Dedifferentiated amniotic fluid mesenchymal stem cell (primary cell): Measurements from ENCODE around the gene SEC22B.
A peak's percentile ranks its signal among the peaks of the same experiment; 100 is the strongest.
"Not testable (repeated sequence)": the region's sequence is repeated elsewhere in the genome, so short reads cannot be mapped to it uniquely, and the experiment has no call there.

Source experiments
- DNase-seq: peaks from one replicate; pipeline ENCODE4 v3.0.0-alpha.2; 2016; ENCODE audit errors: extremely low spot score

Gene SEC22B

GRCh38 chr1:120176092-120176855 lies at the start of gene SEC22B:
Gene SEC22B, minus strand, starts transcription at chr1:120176520. Its CDS starts 139 bp downstream, at chr1:120176381.
- DNase-seq: peak; percentile 95

DNA sequence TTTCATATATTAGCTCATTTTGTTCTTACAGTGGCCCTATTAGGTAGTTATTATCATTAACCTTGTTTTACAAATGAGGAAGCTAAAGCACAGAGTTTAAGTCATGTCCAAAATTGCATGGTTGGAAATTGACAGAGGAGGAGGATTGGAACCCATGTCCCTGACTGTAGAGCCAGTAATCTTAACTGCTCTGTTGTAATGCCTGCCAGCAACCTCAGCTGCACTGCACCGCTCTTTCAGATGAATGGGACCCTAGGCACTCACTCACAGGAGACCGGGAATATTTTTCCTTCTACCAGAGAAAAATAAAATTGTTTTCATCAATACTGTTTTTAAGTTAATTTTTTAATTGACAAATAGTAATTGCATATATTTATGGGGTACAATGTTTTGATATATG lies 41.6 kb upstream of the SEC22B start:
- not testable (repeated sequence) for DNase-seq

DNA sequence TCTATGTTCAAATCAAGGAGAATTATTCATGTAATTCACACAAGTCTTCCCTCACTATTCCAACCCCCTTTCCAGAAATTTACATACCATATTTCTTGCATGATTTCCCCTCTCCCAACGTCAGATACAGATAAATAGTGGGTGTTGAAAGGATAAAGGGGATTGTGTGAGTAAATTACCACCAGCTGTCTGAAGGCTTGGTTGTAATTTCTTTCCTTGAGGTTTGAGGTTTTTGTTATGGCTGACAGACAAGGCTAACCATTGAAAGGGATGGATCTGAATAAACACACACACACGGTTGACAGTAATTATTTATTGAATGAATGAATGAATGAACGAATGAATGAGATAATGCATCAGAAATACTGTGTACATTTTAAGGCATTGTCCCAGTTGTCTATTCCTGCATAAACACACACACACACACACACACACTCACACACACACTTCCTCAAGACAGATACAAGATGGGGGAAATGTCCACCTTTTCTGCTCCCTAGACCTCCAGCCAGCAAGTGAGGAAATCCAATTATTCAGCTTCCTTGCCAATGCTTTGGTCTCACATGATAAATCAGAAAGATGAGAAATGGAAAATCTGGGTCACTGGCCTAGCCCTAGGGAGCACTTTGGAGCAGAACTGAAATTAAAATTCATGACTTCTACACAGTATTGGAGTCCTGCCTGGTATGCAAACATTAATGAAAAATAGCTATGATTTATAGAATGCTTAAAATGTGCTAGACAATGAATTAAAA lies 41.0 kb upstream of the SEC22B start:
- DNase-seq: not testable (repeated sequence)

DNA sequence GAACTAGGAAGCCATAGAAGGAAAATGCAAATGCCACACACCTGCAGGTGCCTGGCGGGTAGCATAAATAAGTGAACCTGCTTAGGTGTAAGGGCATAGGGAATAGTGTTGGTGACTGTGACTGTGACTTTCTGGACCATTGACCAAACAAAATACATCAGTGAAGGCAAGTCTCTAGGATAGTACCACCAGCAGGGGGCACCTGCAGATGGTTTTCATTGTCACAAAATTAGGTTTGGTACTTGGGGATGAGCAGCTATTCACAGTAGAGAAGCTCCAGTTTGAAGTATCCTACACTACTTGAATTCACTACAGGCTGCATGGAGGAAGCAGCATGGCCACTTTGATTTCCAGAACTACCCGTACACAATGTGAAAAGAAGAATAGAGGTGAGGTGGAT lies 37.3 kb upstream of the SEC22B start:
- not testable (repeated sequence) for DNase-seq

- DNase-seq: not testable (repeated sequence)
These were observed 34.4 kb upstream of the SEC22B start for GRCh38 chr1:120210754-120211153.

DNA sequence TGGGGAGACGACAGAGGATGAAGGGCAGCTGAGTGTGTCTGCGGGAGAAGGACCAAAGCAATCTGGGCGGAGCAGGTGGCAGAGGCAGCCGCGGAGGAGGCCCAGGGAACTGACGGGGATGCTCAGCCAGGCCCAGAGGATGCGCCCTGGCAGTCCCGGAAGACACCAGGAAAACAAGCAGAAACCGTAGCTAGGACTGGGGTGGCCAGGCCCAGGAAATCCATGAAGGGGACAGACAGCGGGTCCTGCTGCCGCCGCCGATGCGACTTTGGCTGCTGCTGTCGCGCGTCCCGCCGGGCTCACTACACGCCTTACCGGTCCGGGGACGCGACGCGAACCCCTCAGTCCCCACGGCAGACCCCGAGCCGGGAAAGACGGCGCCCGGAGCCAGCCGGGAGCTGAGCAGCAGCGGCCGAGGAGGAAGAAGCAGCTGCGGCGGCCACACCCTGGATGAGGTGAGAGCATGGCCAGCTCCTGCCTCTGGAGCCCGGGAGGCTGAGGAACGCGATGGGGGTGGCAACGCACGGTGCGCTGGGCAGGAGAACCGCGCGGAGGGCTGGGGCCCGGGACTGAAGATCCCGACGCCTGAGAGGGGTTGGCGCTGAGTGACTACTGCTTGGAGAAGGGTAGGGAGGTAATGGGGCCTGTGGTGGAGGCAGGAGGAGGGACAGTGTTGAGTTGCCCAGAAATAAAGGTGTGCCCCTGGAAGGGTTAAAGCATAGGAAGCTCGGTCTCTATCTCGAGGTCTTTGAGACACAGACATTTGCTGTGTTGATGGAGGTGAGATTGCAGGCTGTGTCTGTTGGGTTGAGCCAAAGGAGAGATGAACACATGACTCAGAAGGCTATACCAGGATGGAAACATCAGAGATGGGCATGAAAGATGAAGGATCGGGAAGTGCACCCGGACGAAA lies 20.8 kb upstream of the SEC22B start:
- DNase-seq: not testable (repeated sequence)

DNA sequence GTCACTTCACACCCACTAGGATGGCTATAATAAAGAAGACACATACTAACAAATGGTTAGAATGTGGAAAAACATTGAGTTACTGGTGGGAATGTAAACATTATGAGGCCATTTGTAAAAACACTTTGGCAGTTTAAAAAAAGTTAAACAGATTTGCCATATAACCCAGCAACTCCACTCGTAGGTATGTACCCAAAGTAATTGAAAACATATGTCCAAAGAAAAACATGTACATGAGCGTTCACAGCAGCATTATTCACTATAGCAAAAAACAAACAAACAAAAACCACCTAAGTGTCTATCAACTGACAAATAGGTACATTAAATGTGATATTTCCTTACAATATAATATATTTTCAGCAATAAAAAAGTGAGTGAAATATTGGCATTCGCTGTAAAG lies 12.3 kb upstream of the SEC22B start:
- not testable (repeated sequence) for DNase-seq

GRCh38 chr1:120182176-120182707 lies 5.9 kb upstream of the SEC22B start:
- not testable (repeated sequence) for DNase-seq

DNA sequence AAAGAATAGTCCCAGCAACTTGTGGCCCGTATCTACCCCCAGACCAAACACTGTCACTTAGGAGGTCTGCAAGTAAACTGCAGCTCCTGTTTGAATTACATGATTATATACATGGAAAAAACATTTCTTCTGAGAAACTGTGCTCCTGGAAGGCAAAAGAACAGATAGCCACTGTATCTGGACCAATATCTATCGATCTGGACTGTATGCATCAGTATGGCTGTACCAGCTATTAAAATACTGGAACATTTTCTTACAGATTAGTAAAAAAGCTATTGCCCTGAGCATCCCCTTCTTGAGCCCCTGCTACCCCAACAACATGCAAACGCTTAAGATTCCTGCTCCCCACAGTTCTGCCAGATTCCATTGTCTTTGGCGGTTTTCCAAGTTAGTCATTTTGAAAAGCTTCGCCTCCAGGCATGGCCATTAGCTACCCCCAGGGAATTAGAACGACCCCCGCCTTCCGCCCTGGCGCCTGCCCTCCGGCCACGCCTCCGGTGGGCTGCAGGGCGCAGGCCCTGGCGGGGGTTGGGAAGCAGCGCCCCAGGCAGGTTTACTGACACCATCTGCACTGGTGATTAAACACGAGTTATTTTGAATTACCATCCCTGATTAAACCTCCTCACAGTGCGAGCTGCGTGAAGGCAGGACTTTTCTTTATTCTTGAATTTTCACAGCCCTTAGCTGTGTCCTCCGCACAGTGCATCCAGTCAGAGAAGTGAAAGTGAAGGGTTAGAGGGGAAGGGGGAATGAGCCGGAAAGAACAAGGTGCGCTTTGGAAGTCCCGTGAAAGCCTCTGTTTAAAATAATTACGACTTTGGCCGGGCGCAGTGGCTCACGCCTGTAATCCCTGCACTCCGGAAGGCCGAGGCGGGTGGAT lies 3.7 kb upstream of the SEC22B start:
- peak; percentile 69 for DNase-seq

- peak; percentile 76 for DNase-seq
These were observed 2.8 kb upstream of the SEC22B start for GRCh38 chr1:120178799-120179756.

GRCh38 chr1:120178058-120178457 lies 1.7 kb upstream of the SEC22B start:
- DNase-seq: not testable (repeated sequence)

GRCh38 chr1:120175688-120176087 lies 632 bp downstream of the SEC22B start:
- not testable (repeated sequence) for DNase-seq

GRCh38 chr1:120164761-120165160 lies 11.6 kb downstream of the SEC22B start:
- not testable (repeated sequence) for DNase-seq

DNA sequence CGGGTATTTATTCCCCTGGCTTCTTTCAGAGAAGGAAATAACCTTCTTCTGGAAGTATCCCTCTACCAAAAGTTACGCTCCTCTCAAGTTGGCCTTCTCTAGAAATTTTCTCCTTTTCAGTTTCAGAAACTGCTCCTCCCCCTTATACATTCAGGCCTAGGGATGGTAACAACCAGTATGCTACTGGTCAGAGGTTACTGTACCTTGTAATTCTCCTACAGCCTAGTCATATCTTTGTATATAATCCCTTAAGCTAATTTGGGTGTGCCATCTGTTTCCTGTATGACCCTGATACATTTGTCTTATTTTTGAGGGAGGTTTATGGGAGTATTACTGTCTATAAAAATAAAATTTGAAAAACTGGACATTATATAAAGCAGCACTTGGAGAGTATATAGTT lies 14.3 kb downstream of the SEC22B start:
- not testable (repeated sequence) for DNase-seq

DNA sequence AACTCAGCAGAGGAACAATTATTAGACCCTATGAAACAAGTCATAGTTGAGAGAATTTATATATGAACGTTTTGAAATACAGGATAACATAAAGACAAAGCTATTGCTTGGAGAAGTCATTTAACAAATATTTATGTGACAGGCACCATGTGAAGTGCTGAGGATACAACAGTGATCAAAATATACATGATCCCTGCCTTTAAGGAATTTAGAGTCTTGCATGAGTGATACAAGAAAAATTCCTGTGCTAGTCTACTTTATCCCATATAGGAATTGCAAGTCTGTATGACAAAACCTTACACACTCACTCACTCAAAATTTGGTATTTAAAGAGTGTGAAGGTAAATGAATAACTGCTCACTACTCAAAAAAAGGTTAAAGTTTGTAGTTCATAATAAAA lies 17.8 kb downstream of the SEC22B start:
- not testable (repeated sequence) for DNase-seq

- DNase-seq: not testable (repeated sequence)
These were observed 18.2 kb downstream of the SEC22B start for GRCh38 chr1:120158086-120158485.

DNA sequence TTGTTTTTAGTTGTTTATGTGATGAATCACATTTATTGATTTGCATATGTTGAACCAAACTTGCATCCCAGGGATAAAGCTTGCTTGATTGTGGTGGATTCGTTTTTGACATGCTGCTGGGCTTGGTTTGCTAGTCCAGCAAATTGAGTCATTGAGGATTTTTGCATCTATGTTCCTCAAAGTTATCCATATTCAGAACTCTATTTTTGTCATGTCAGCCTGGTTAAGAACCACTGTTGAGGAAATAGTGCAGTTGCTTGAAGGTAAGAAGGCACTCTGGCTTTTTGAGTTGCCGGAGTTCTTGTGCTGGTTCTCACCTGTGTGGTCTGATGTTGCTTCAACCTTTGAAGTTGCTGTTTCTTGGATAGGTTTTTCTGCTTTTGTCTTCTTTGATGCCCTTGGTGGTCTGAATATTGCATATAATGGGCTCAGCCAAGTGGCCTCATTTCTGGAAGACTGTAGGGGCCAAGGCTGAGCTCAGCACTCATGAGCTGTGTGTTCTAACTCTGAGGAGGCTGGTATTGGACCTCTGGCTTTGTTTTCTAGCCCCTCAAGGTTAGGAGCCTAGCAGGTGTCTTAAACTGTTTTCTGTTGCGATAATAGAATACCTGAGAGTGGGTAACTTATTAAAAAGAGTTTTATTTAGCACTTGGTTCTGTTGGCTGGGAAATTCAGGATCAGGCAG lies 26.0 kb downstream of the SEC22B start:
- DNase-seq: not testable (repeated sequence)

DNA sequence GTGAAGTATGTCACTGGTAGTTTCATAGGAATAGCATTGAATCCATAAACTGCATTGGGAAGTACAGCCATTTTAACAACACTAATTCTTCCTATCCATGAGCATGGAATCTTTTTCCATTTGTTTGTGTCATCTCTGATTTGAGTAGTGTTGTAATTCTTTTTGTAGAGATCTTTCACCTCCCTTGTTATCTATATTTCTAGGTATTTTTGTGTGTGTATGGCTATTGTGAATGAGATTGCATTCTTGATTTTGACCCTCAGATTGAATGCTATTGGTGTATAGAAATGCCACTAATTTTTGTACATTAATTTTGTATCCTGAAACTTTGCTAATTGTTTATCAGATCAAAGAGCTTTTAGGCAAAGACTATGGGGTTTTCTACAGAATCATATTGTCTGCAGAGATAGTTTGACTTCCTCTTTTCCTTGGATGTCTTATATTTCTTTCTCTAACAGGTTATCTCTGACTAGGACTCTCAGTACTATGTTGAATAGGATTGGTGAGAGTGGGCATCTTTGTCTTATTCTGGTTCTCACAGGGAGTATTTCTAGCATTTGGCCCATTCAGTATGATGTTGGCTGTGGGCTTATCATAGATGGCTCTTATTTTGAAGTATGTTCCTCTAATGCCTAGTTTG lies 26.8 kb downstream of the SEC22B start:
- DNase-seq: not testable (repeated sequence)
